HG03439 (cell line): ENCODE measurements around the gene LYPD8.

Source experiments
- ATAC-seq: cut with Tn5 transposase; IDR thresholded peaks from one replicate; pipeline ENCODE4 v1.9.1; 2021; ENCODE audit warnings: mild to moderate bottlenecking, moderate library complexity; ENCODE audit not compliant: unreplicated experiment

LYPD8 gene

DNA sequence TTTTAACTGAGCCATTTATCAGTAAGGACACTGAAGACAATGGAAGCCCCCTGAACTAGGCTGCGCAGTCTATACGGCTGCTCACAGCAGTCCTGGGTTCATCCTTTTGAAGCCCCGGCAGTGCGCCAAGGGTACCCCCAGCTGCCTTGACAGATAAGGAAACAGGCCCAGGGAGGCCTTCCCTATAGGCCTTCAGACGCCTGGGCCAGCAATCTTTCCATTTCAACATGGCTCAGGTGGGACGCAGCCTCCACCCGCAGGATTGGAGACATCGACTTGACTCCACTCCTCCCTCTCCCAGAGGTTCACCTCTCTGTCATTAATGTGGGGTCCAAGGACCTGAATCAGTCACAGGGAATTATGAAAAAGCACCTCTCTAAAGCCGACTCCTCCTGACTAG lies 2.8 kb upstream of the LYPD8 start:
- no peak for ATAC-seq

DNA sequence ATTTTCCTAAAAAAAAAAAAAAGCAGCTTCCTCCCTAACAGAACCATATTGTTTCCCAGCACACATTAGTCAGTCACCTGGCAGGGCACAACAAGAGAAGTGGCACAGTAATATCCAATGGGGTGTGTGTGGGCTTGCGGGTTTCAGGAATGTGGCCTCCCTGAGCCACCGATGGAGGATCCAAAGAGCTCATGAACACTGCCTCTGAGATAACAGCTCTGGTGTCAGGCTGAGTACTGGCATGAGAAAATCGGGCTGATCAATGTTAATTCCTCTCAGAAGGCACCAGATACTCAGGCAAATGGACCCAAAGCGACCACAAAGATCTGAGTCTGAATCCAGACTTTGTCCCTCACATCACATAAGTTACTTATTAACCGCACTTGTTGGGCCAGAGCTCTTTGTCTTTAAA lies 2.2 kb upstream of the LYPD8 start:
- no peak for ATAC-seq

DNA sequence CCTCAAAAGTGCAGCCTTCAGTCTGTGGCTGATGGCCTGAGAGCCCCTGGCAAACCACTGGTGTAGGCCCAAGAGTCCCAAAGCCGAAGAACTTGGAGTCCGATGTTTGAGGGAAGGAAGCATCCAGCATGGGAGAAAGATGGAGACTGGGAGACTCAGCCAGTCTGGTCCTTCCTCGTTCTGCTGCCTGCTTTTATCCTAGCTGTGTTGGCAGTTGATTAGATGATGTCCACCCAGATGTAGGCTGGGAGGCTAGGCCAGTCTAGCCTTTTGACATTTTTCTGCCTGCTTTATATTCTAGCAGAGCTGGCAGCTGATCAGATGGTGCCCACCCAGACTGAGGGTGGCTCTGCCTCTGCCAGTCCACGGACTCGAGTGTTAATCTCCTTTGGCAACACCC lies 1.1 kb upstream of the LYPD8 start:
- no peak for ATAC-seq

DNA sequence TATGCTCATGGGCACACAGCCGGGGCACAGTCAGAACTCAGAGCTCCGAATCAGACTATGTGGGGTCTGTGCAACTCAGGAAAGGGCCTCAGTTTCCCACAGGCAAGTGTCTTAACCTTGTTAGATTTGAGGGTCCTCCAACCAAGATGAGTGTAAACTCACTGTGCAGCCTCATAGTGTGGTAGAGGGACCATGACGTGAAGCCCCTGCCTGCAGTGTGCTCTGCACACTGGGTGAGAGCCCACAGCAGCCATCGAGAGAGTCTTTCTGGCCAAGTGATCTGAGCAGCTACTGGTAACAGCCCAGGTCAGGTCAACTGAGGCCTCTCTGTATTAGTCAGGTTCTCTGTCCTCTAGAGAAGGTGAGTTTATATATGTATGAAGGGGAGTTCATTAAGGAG lies 592 bp upstream of the LYPD8 start:
- no peak for ATAC-seq

DNA sequence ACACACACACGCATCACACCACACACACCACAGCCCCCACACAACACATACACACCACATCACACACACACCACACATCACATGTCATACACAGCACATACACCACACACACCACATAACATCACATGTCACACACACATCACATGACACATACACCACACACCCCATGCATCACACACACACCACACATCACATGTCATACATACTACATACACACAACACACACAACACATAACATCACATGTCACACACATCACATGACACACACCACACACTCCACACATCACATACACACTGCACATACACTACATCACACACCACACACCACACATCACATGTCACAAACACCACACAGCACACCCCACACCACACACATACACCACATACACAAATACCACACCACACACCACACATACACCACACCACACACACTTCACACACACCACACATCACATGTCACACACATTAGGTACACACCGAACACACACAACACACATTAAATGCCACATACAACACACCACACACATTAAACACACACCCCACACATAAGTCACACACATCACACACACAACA lies 1.8 kb downstream of the LYPD8 start:
- ATAC-seq: no peak

DNA sequence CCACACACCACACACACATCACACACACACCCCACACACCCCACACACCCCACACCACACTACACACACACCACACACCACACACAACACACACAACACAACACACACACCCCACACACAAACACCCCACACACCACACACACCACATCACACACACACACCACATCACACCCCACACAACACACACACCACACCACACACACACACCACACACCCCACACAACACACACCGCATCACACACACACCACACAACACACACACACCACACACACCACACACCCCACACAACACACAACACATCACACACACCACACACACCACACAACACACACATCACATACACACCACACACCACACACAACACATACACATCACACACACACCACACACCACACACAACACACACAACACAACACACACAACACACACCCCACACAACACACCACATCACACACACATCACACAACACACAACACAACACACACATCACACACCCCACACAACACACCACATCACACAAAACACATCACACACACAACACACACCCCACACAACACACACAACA lies 2.4 kb downstream of the LYPD8 start:
- ATAC-seq: no peak

DNA sequence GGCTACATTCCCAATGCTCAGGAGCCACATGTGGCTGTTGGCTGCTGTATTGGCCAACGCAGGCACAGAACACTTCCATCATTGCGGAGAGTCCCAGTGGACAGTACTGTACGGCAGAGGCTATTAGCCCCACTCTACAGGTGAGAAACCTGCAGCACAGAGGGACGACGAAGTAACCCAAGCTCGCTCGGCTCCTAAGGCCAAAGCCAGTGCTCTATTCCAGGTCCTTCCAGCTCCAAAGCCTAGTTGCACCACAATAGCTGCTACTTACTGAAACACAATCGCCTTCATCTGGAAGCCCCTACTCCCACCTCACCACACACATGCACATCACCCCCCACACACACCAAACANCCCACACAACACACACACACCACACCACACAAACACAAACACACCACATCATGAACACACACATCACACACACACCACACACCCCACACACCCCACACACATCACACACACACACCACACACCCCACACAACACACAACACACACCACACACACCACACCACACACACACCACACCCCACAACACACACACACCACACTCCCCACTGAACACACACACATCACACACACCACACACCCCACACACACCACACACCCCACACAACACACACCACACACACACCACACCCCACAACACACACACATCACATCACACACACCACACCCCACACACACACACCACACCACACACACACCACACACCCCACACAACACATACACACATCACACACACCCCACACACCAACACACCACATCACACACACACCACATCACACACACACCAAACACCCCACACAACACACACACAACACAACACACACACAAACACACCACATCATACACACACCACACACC lies 3.2 kb downstream of the LYPD8 start:
- no peak for ATAC-seq

DNA sequence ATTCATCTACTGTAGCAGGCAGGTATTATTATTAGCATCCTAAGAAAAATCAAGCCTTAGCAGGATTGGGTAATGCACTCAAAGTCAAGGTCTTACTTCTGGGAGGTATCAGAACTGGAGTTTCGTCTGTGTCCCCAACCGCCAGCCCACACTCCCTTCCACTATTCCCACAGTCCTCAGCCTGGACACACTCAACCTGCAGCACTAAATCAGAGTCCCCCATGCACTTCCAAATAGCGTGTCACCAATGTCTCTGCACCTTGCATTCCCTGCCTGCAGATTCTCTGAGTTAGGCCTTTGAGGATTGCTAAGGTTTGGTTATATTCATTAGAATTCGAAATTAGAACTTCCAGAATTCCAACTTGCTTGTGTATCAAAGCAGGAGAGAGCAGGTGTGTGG lies 3.9 kb downstream of the LYPD8 start:
- no peak for ATAC-seq

DNA sequence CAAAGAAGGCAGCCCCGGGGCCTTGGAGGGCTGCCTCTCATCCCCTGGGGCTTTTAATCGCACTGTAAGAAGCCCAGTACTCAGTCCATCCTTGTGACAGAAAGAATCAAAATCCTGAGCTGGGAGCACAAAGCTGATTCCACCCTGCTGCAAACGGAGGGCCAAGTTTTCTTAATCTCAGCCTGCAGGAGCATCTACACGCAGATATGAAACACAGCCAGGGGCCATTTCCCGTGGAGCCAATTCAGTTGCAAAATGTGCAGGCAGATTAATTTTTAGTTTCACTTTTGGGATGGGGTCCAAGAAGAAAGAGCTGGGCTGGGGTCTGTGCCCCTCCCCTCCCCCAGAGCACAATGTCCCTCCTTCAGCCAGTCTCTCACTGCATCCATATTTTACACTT lies 4.4 kb downstream of the LYPD8 start:
- ATAC-seq: no peak

DNA sequence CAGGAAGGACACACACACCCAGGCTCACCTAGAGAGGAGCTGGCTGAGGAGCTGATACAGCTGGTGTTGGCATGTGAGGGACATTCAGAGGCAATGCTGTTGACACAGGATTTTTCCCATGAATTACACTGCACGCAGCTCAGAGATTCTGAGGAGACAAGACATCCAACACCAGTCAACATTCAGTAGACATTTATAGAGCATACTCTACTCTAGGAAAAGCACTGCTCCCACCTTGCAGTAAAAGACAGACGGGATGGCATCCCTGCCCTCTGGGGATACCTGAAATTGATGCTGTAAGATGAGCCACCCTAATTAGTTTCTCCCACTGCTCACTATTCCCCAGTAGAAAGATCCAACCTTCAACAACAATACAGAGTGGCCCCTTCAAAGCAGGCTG lies 5.1 kb downstream of the LYPD8 start:
- ATAC-seq: no peak

DNA sequence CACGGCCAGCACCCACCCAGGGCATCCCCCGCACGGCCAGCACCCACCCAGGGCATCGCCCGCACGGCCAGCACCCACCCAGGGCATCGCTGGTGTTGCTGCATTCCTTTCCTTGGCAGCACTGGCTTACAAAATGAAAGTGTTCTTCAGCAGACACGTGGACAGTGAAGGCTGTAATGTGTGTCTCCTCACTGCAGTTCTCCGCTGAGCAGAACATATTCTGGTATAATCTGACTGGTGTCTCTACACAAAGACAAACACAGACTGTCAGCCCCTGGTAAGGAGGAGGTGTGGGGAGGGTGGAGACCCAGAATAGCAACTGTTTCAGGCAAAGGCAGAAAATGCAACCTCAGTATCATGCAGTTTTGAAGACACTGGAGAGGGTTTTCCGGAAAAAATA lies 7.3 kb downstream of the LYPD8 start:
- ATAC-seq: no peak

DNA sequence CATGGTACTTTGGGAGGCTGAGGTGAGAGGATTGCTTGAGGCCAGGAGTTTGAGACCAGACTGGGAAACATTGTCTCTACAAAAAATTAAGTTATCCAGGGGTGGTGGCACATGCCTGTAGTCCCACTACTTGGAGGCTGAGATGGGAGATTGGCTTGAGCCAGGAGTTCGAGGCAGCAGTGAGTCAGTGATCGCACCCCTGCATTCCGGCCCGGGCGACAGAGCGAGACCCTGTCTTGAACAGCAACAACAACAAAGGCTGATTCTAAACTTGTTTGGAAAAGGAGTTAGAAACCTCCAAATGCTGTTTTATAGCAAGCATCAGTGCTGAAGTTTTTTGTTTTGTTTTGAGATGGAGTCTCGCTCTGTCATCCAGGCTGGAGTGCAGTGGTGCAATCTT lies 14.7 kb downstream of the LYPD8 start:
- no peak for ATAC-seq

DNA sequence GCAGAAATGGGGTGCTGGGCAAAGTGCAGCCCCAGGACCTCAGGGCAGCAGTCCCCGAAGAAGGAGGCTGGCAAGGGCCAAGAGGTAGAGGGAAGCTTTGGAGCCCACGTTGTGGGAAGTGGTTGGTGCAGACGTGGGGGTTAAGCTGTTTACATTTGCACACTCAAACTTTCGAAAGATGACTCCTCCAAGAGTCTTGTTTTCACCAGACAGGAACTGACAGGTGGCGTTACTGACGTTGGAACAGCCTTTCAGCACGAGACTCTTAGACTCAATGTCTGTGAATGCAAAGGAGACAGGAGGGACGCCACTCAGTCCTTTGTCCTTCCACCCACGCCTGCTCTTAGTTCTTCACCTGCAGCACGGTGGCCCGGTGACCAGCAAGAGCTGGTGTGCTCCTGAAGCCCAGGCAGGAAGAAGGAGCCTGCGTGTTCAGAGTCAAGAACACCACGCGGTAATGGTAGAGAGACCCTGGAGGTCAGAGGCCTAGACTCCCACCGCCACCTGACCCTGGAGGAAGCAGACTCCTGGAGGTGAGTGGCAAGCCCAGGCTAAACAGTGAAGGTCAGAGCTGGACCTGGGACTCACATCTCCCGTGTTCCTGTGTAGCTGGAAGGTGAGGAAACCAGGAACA lies 15.9 kb downstream of the LYPD8 start:
- ATAC-seq: no peak

DNA sequence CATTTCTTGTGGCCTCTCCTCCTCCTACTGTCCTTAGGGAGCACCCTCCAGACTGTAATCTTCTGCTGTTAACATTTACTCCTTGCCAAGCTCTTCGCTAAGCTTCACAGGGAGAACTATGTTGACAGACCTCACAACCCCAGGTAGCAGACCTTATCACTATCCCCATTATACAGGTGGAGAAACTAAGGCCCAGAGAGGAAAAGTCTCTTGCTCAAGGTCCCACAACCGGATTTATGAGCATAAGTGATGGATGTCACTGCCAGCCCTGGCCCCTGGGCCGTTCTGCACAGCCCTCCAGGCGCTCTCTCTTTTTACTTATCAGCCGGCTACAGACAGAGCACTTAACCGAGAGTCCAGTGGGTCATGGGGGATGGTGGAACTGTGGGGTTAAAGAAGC lies 18.1 kb downstream of the LYPD8 start:
- no peak for ATAC-seq

DNA sequence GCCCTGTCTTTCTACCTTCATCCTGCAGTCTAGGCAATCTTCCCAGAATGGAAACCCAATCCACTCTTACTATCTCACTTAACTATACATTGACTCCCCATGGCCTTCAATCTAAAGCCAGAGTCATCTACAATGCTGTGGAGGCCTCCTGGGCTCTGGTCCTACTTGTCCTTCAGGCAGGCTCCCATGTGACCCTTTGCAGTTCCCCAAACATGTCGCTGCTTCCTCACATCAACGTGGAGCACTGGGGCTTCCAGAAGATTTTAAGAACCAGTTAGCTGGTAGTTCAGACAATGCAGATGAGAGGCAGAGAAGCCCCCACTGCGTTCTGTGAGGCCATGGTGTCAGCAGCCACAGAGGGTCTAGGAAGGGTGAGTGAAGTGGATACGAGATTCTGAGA lies 18.6 kb downstream of the LYPD8 start:
- no peak for ATAC-seq

DNA sequence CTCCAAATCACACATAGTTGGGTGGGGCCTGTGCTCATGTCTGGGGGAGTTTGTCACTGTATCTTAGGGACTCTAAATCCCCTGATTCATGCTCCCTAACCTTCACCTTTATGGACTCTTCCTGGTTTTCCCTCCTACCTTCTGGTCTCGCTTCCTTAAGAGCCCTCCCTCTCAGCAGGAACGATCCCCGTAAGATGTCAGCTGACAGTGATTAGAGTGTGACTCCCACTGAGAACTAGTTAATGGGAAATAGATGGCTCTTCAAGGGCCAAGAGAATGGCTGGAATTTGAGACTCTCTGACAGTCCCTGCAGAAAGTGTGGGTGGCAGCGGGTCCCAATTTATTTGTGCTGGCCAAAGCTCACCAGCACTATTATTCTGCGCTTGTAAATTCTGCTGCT lies 22.0 kb downstream of the LYPD8 start:
- ATAC-seq: no peak

DNA sequence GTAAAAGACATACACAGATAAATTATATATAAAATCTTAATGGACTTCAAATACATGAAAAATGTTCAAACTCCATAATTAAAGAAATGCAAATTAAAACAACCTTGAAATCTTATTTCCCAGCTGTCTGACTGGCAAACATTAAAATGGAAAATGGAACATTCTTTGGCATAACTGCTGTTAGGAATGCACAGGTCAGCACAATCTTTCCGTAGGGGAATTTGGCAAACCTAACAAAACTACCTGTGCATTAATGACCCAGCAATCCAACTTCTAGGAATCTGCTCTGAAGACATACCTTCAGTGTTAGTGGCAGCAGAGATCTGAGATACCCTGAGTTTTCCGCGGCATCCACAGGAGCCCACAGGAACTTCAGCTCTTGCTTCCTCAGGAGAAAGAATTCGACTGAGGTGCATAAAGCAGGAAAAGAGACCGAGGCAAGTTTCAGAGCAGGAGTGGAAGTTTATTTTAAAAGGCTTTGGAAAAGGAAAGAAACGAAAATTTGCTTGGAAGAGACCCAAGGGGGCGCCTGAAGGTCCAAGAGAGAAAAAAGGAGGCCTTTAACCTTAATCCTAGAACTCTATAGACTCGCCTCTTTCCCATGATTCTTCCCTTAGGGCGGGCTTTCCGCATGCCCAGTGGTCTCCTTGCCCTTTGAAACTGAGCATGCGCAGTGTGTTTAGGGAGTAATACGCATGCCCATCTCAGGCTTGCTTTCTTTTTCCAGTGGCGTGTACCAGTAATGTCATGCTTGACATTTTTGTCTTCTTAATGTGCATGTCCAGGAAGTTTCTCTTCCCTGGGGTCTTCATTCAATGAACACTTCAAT lies 24.8 kb downstream of the LYPD8 start:
- no peak for ATAC-seq

DNA sequence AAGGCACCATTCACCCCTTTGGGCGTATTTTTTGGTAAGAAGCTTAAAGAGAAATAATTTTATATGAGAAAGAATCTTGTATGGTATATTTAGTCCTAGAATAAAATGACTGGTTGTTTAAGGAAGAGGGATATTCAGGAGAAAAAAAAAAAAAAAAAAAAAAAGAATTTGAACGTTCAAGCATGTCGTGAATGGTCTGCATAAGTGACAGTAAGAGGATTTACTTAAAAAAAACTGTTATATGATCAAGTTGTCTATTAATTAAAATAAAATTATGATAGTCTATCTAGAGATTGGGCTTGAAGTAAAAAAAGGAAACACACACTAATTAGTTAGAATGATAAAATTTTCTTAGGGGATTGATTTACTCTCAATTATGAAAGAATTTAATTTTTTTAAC lies 41.3 kb downstream of the LYPD8 start:
- no peak for ATAC-seq

DNA sequence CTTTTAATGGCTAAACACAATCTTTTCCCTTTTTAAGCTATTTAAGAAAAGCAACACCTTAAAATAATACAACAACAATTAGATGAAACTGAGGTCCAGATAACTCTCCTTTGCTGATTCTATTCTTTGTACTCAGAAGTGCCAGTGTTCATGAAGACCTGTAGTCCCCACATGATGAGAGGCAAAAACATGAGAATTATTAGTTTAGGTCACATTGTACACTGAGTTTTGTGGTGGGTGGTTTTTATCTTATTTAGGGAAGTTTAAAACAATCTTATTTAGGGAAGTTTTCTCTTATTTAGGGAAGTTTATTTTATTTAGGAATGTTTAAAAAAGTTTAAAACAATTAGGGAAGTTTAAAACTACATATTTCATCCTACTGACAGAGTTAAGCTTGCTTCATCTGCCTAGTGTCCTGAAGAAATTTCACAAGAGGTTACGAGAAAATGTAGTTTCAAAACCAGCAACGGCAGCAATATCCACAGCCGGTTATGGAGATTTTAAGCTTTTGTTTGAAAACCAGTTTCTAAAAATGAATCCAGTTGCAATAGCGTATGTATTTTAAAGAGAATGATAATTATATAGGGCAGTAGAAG lies 45.2 kb downstream of the LYPD8 start:
- ATAC-seq: no peak

DNA sequence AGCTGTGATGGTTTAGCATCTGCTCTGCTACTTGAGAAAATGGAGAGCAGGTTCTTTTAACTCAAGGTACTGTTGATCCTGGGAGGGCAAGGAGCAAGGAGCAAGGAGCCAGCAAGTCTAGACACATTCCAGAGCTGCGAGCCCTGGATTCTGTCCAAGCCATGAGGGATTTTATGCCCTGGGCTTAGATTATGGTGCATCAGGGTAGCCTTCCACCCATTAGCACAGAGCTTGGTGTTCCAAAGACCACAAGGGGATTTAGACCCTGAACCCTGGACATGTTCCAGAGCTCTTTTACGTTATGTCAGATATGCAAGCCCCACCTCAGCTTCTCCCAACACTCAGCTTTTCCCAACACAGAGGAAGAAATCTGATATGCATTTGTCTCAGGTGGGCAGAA lies 51.0 kb downstream of the LYPD8 start:
- ATAC-seq: no peak

DNA sequence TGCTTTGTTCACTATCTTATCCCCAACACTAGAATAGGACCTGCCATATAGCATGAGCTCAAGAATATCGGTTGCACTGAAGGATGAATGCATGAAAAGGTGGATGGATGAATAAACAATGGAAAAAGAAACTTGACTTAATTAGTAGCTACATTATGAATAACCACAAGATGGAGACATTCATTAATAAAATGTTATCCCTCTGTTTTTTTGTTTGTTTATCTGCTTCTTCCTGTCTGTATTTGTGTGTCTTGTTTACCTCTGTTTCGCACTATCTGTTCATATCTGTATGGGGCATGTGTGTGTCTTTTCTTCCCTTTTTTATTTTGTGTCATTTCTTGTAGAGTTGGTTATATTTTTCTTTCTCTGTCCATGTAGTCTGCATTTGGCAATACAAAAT lies 51.9 kb downstream of the LYPD8 start:
- ATAC-seq: no peak
